Mononuclear cell (primary cell): ENCODE data around the gene ANKRD10. TPM values are rescaled to one million over a fixed set of nuclear protein-coding genes. Genes with fewer than 3 reads are reported as not detected.

ENCODE experiments used
- H3K27me3 ChIP-seq: 2 replicates; pipeline ENCODE4 v1.6.0; 2011; ENCODE audit warnings: low read length, control low read depth; ENCODE audit not compliant: insufficient read depth
- H3K4me1 ChIP-seq: 2 replicates; pipeline ENCODE4 v1.5.1; 2011; ENCODE audit warnings: mild to moderate bottlenecking, low read length, control low read depth; ENCODE audit not compliant: insufficient read depth
- H3K4me3 ChIP-seq: 2 replicates; pipeline ENCODE4 v1.5.1; 2011; ENCODE audit warnings: mild to moderate bottlenecking, low read length, moderate library complexity
- H3K9me3 ChIP-seq: 2 replicates; pipeline ENCODE4 v1.5.1; 2011; ENCODE audit warnings: low read depth, mild to moderate bottlenecking, control low read depth, low read length
- total RNA-seq: library from RNA; depleted of rRNA; stranded (reverse); fragments of >200 nt; gene quantifications from one replicate; pipeline ENCODE4 v1.2.3, GENCODE V29; 2012

The ANKRD10 gene
- total RNA-seq, 1 donor: 104 TPM

GRCh38 chr13:110872768-110873638 is 41.9 kb downstream of the ANKRD10 start:
- Histone ChIP-seq H3K4me3 (no peak overlapping the region), H3K9me3 (no peaks in the 10 kb centered on the region), H3K27me3 (peaks cover 27% of the 10 kb centered on the region), H3K4me1 (peaks cover 13% of the 10 kb centered on the region)

GRCh38 chr13:110872034-110872767 is 42.7 kb downstream of the ANKRD10 start:
- peaks cover 29% of the 10 kb centered on the region for H3K27me3 ChIP-seq
- H3K4me3 ChIP-seq: no peak overlapping the region
- H3K4me1 ChIP-seq: peaks cover 13% of the 10 kb centered on the region
- H3K9me3 ChIP-seq: no peaks in the 10 kb centered on the region

- H3K27me3 ChIP-seq: peaks cover 22% of the 10 kb centered on the region
- peaks cover 11% of the 10 kb centered on the region for H3K4me1 ChIP-seq
- no peaks in the 10 kb centered on the region for H3K9me3 ChIP-seq
- no peak overlapping the region for H3K4me3 ChIP-seq
Observed at GRCh38 chr13:110869805-110870706, 44.8 kb downstream of the ANKRD10 start.

GRCh38 chr13:110869231-110869804 is 45.6 kb downstream of the ANKRD10 start:
- H3K4me3 ChIP-seq: no peak overlapping the region
- H3K9me3 ChIP-seq: no peaks in the 10 kb centered on the region
- peaks cover 7% of the 10 kb centered on the region for H3K4me1 ChIP-seq
- peaks cover 19% of the 10 kb centered on the region for H3K27me3 ChIP-seq

DNA sequence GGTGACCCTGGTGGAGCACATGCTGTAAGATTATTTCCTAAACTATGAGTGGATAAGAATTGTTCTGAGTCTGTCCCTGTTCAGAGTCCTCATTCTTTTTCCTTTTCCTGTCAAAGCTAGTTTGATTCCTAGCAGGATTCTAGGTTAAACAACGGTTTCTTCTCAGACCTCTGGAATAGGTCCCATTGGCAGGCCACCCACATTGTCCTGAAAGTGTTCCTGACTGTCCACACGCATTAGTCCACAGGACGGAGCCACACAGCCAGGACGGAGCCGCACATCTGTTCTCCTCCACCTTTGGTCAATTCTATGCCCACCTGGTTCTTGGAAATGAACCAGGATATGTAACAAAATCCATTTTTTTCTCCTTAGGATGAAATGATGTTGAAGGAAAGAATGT is 46.1 kb downstream of the ANKRD10 start:
- no peak overlapping the region for H3K4me3 ChIP-seq
- no peaks in the 10 kb centered on the region for H3K9me3 ChIP-seq
- peaks cover 13% of the 10 kb centered on the region for H3K27me3 ChIP-seq
- H3K4me1 ChIP-seq: peaks cover 1% of the 10 kb centered on the region

DNA sequence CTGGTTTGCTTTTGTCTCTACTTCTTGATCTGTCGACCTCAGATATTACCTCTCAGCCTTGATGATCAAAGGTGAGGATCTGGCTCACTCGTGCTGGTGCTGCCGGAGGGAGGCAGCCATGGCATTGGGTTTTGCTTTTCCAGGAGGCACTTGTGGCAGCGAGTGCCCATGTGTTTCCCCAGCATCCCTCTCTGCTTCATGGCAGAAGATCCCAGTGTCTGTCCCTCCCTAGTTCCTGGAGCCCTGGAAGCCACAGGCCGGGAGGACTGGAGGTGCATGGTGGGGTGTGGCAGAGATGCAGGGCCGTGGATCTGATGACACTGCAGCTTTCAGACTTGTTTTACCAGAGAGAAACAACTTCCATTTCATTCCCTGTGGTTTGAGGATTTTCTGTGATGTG is 47.5 kb downstream of the ANKRD10 start:
- peaks cover 11% of the 10 kb centered on the region for H3K27me3 ChIP-seq
- H3K9me3 ChIP-seq: no peaks in the 10 kb centered on the region
- no peaks in the 10 kb centered on the region for H3K4me1 ChIP-seq
- no peak overlapping the region for H3K4me3 ChIP-seq

DNA sequence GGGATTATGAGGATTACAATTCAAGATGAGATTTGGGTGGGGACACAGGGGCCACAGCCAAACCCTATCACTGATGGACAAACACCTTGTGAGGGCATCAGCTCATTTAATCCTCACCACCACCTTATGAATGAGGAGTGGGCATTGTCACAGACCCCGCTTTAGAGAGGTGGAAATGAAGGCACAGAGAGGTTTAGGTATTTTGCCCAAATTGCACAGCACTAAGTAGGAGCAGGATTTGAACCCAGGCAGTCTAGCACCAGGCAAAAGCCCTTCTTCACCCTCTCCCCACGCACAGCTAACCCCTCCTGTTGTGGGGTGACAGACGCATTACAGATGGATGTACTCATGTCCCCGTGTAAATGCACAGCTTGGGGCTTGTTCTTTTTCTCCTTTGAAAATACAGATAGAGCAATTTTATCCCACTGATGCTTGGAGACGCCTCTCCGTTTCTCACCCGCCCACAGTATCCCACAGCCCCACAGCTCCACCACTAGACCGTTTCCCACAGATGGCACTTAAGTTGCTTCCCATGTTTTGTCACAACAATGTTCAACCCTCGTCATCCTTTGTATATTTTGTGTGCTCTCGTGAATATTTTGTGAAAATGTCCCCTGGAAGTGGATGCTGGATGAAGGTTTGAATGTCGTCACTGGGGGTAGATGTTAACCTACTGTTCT is 48.2 kb downstream of the ANKRD10 start:
- Histone ChIP-seq H3K4me1 (no peaks in the 10 kb centered on the region), H3K9me3 (no peaks in the 10 kb centered on the region), H3K27me3 (peaks cover 11% of the 10 kb centered on the region), H3K4me3 (no peak overlapping the region)

- H3K4me3 ChIP-seq: no peak overlapping the region
- no peaks in the 10 kb centered on the region for H3K4me1 ChIP-seq
- no peaks in the 10 kb centered on the region for H3K9me3 ChIP-seq
- peaks cover 2% of the 10 kb centered on the region for H3K27me3 ChIP-seq
Observed at GRCh38 chr13:110863685-110864084, 51.2 kb downstream of the ANKRD10 start.

GRCh38 chr13:110860983-110861382 is 53.9 kb downstream of the ANKRD10 start:
- Histone ChIP-seq H3K9me3 (no peaks in the 10 kb centered on the region), H3K4me3 (no peak overlapping the region), H3K27me3 (no peaks in the 10 kb centered on the region), H3K4me1 (no peaks in the 10 kb centered on the region)

DNA sequence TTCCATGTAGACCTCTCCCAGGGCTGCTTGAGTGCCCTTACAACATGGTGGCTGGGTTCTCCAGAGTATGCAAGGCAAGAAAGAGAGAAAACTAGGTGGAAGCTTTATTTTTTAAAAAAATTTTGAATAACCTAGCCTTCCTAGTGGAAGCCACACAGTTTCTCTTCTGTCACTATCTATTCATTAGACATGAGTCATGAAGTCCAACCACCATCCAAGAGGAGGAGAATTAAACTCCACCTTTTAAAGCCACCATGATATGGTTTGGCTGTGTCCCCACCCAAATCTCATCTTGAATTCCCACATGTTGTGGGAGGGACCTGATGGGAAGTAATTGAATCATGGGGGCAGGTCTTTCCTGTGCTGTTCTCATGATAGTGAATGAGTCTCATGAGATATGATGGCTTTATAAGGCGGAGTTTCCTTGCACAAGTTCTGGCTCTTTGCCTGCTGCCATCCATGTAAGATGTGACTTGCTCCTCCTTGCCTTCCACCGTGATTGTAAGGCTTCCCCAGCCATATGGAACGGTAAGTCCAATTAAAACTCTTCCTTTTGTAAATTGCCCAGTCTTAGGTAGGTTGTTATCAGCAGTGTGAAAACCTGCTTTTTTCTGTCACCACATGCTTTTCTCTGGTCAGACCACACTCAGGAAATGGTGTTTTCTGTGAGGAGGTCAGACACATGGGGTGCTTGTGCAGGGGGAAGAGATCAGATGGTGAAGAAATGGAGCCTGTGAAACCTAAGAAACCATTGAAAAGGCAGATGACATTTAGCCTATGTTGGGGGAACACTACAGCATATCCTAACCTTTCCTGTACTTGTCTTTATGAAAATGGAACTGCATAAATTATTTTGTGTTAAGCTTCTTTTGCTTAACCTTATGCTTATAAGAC is 57.7 kb downstream of the ANKRD10 start:
- Histone ChIP-seq H3K9me3 (no peaks in the 10 kb centered on the region), H3K4me1 (no peaks in the 10 kb centered on the region), H3K4me3 (no peak overlapping the region), H3K27me3 (no peaks in the 10 kb centered on the region)

GRCh38 chr13:110855363-110855762 is 59.5 kb downstream of the ANKRD10 start:
- Histone ChIP-seq H3K9me3 (no peaks in the 10 kb centered on the region), H3K4me3 (no peak overlapping the region), H3K27me3 (peaks cover 2% of the 10 kb centered on the region), H3K4me1 (no peaks in the 10 kb centered on the region)

- peaks cover 2% of the 10 kb centered on the region for H3K27me3 ChIP-seq
- H3K4me3 ChIP-seq: no peak overlapping the region
- no peaks in the 10 kb centered on the region for H3K4me1 ChIP-seq
- H3K9me3 ChIP-seq: no peaks in the 10 kb centered on the region
Observed at GRCh38 chr13:110854866-110855265, 60.0 kb downstream of the ANKRD10 start.

DNA sequence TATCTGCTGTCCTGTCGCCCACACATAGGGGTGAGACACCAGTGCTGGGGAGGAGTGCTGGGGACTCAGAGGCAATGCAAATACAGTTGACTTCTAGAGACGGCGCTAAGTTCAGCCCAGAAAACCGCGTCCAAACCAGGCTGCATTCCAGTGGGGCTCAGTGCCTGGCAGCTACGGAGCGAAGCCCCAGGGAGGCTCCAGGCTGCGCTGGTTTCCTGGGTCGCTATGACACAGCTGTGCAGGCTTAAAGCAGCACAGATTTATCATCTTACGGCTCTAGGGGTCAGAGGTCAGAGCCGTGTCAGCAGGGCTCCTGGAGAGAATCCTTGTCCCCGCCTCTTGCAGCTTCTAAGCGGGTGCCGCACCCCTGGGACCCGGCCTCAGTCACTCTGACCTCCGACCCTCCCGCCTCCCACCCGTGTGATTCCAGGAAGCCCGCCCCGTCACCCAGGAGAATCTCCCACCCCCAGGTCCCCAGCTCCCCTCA is 61.6 kb downstream of the ANKRD10 start:
- Histone ChIP-seq H3K4me3 (no peak overlapping the region), H3K9me3 (no peaks in the 10 kb centered on the region), H3K27me3 (peaks cover 2% of the 10 kb centered on the region), H3K4me1 (no peaks in the 10 kb centered on the region)
